ELR (cell line): ENCODE measurements around the gene PTPN1.

Experiments
- DNase-seq: peaks from one replicate; pipeline ENCODE4 v3.0.0-alpha.2; 2015; ENCODE audit warnings: low read depth

Gene PTPN1

GRCh38 chr20:50513169-50514034 is 3.2 kb downstream of the PTPN1 start:
- DNase-seq, result peak; percentile 92

- no peak for DNase-seq
Measured at GRCh38 chr20:50514035-50514337, 3.8 kb downstream of the PTPN1 start.

DNA sequence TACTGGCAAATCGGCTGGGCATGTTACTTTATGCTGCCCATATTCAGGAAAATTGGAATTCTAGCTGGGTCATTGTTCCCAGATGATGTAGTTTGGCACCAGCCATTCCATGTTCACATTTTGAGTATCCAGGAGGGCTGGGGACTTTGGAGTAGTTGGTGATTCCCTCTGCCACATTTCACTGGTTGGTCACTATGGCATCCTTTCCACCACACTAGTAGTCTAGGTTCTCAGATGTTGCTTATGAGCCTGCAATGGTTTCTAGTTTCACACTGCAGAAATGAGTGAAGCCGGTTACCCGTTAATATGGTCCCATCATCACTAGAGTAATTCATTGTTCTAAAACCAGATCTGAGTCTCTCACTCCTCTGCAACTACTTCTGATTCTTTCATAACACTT is 4.6 kb downstream of the PTPN1 start:
- DNase-seq, result no peak

- DNase-seq, result no peak
Measured at GRCh38 chr20:50515471-50516106, 5.4 kb downstream of the PTPN1 start.

DNA sequence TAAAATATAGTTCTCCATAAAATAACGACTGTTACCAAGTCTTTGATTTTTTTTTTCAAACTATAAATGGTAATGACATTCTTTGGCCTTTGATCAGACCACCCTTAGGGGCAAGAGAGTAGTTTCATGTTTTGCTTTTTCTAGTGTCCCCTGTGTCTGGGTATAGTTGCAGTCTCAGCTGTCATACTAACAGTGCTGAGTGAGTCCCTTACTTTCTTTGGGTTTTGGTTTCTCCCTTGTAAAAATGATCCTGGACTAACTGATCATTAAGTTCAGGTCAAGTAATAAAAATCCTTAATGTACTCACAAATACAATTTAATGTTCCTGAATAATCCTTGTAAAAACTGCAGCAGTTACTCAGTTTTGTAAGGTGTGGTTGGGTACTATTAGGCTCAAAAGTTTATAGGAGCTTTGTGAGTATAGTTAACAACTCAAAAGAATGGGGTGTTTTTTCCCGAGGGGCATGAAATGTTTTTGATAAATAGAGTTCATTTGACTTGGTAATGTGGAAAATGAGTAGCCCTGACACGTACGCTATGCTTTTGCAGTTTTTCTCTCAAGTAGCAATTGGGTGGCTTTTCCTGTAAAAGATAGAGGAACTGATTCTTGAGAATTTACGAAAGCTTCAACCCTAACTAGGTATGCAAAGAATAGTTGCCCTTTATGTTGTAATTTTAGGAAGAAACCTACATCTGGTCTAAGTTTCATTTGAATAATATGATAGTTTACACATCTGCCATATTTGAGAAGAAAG is 6.2 kb downstream of the PTPN1 start:
- DNase-seq, result no peak

GRCh38 chr20:50516935-50517816 is 7.0 kb downstream of the PTPN1 start:
- DNase-seq, result no peak

DNA sequence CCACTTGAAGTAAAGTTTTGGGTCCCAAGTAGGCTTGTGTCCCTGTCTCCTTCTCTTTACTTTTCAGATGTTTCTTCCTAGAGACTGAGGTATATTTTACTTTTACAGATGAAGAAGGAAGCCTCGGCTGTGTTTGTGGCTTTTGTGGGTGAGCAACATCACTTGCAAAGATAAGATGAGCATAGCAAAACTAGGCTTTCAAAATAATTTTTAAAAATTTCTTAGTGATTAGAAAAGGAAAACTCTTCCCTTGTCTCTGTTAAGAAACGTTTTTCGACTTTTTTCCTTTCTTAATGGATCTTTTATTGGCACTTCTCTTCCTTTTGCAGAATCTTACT is 7.6 kb downstream of the PTPN1 start:
- no peak for DNase-seq

- DNase-seq, result peak; percentile 84
Measured at GRCh38 chr20:50518270-50518721, 8.1 kb downstream of the PTPN1 start.

DNA sequence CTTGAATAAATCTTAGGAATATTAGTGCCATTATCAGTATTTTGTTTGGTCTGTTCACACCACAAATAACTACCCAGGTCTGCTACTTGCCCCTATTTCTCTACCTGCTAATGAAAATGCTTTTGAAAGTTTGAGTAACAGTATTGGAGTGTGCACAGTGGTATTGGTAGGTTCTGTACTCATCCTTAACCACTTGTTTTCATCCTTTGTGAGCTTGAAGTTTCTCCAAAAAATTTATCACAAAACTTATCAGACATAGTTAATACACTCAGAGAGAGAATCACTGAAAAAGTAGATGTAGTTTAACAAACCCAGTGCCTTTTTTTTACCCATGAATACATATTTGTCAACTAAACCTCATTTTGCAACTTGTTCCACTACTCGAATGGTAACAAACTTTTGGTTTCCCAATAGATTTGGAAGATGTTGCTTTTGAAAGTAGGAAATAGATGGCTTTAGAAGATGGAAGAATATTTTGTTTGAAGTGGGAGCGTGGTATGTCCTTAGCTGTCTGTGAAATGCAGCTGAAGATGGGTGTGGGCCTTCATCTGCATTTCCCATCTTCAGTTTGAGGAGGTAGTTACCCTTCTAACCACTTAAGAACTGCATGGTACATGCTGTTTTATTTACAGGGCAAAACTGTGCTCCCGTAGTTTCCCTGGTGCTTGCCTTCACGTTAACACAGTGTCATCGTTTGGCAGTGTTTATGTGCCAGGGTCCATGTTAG is 9.0 kb downstream of the PTPN1 start:
- DNase-seq, result no peak

GRCh38 chr20:50520222-50520880 is 10.2 kb downstream of the PTPN1 start:
- no peak for DNase-seq

GRCh38 chr20:50521221-50522052 is 11.3 kb downstream of the PTPN1 start:
- no peak for DNase-seq

DNA sequence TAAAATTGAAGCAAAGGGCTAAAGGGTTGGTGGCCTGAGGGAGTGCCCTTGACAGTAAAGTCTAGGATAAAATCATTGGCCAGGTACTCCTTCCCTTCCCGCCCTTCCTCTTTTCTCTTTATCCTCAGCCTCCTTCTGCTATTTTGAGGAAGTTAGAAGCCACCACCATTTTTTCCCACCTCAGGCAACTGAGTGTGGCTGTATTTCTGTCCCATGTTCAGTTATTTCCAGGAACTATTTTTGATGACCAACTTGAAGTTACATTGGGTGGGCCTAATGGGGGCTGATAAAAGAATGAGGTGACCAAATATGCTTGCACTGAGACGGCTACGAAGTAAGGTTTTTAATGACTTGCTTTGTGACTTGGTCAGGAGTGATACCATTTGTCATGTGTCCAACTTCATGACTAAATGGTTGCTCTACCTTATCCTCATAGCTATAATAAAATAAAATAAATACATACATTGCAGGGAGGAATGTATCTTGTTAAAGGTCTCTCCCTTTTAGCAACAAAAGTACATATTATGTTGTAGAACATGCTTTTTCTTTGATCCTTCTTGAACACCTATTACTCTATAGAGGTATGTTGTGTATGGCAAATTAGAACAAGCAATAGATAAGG is 12.0 kb downstream of the PTPN1 start:
- DNase-seq, result no peak

DNA sequence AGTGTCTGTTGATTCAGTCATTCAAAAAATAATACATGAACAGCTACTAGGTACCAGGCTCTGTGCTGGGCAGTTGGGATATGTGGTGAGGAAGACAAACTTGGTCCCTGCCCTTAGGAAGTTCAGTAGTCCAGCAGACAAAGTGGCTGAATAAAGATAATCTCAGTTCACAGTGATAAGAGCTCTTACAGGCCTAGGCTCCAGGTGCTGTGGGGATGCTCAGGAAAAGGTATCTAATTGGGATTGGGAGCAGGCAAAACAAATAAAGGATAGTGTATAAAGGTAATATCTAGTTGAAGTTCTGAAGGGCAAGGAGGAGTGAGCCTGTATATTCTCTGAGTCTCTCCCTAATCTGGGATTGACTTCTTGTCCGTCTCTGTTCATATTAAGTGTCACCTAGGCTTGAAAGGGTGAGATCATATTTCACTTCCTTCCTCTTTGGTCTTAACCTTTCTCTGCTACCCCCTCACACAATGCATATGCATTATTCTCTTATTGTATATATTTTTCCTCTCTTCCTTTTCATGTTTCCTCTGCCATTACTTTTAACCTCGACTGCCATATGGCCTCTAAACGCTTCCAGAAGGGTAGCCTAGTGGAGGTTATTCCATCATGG is 13.5 kb downstream of the PTPN1 start:
- no peak for DNase-seq

DNA sequence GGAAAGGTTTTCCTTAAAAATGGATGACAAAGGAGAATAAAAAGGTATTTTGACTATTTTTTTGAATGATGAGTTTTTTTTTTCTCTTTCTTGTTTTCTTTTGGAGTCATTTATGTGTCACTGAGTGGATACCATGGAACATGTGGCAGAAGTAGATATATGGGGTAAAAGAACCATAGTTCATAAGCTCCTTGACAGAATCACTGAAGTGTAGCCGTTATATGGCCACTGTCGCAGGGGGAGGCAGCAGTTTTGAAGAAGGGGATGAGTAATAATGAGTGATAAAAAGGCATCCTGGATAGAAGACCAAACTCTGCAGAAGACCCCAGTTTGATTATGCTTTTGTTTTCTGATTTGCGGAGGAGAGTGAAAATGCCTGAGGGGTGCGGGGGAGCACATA is 15.5 kb downstream of the PTPN1 start:
- DNase-seq, result no peak

GRCh38 chr20:50526403-50526989 is 16.3 kb downstream of the PTPN1 start:
- DNase-seq, result no peak

DNA sequence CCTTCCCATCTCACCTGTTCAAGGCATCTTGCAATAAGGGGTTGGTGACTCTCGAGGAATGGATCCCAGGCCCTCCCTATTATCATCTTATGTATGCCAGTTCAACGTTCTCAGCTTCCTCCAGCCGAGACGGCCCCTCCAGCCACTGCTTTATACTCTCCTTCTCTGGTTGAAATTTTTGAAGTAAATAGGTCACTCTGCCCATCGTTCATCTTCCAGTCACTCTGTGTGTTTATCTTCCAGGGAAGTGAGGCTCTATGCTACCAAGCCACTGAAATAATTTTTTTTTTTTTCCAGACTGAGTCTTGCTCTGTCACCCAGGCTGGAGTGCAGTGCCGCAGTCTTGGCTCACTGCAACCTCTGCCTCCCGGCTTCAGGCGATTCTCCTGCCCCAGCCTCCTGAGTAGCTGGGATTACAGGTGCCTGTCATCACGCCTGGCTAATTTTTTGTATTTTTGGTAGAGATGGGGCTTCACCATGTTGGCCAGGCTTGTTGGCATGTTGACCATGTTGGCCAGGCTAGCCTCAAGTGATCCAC is 17.0 kb downstream of the PTPN1 start:
- DNase-seq, result no peak

GRCh38 chr20:50528129-50528528 is 17.9 kb downstream of the PTPN1 start:
- DNase-seq, result no peak

- DNase-seq, result no peak
Measured at GRCh38 chr20:50528804-50529351, 18.7 kb downstream of the PTPN1 start.
